Uterus (tissue), 2 donors: ENCODE measurements around the gene NSFL1C.

Source experiments
- POLR2A ChIP-seq, 2 donors: fragments of 450-650 bp; IDR thresholded peaks; one replicate each; pipeline ENCODE4 v1.6.1; 2016; ENCODE audit warnings: antibody characterized with exemption in 2 of 2, mild to moderate bottlenecking in 1 of 2, moderate library complexity in 1 of 2
- TF ChIP-seq, protein P1 (sequence below), 4 experiments: fragments of 200-600 bp in 2 of 4; fragments of 450-650 bp in 2 of 4; sonication (generic) in 2 of 4; IDR thresholded peaks; one replicate each; pipeline ENCODE4 v1.5.1; 2016 to 2019; ENCODE audit warnings: antibody characterized with exemption in 4 of 4, mild to moderate bottlenecking in 2 of 4, moderate library complexity in 1 of 4

DNA sequence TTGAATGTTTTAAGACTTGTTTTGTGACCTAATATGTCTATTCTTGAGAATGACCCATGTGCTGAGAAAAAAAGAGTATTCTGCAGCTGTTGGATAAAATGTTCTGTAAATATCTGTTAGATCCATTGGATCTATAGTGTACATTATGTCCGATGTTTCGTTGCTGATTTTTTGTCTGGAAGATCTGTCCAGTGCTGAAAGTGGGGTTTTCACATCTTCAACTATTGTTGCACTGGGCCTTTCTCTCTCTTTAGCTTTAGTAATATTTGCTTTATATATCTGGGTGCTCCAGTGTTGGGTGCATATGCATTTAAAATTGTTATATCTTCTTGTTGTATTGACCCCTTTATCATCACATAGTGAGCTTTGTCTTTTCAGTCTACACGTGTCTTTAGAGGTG, 30.3 kb upstream of the NSFL1C start:
- TF ChIP-seq, protein P1, sequence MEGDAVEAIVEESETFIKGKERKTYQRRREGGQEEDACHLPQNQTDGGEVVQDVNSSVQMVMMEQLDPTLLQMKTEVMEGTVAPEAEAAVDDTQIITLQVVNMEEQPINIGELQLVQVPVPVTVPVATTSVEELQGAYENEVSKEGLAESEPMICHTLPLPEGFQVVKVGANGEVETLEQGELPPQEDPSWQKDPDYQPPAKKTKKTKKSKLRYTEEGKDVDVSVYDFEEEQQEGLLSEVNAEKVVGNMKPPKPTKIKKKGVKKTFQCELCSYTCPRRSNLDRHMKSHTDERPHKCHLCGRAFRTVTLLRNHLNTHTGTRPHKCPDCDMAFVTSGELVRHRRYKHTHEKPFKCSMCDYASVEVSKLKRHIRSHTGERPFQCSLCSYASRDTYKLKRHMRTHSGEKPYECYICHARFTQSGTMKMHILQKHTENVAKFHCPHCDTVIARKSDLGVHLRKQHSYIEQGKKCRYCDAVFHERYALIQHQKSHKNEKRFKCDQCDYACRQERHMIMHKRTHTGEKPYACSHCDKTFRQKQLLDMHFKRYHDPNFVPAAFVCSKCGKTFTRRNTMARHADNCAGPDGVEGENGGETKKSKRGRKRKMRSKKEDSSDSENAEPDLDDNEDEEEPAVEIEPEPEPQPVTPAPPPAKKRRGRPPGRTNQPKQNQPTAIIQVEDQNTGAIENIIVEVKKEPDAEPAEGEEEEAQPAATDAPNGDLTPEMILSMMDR (IDR thresholded peaks at IDR 0.05), result no peak
- no peak for TF ChIP-seq POLR2A (IDR thresholded peaks at IDR 0.05)
